Right cardiac atrium (tissue), 5 donors: ENCODE measurements around the gene TNRC6A. TPM values are rescaled to one million over a fixed set of nuclear protein-coding genes. Genes with fewer than 3 reads are reported as not detected.
A peak's percentile ranks its signal among the peaks of the same experiment; 100 is the strongest.

Experiments used
- ATAC-seq, 2 donors: fragments of 200-7000 bp; cut with Tn5 transposase; one replicate each; pipeline versions ENCODE4 v1.8.0 to v1.9.1; 2020; ENCODE audit warnings: moderate library complexity in 2 of 2, mild to moderate bottlenecking in 1 of 2
- DNase-seq, 3 donors: peaks; one replicate each; pipeline ENCODE4 v3.0.0-alpha.2; 2020
- H3K27ac ChIP-seq: one replicate; pipeline ENCODE4 v1.5.1; 2013; ENCODE audit warnings: mild to moderate bottlenecking, low read length, control low read depth, moderate library complexity
- H3K27me3 ChIP-seq: one replicate; pipeline ENCODE4 v1.6.1; 2013; ENCODE audit not compliant: control insufficient read depth, insufficient read depth
- H3K4me1 ChIP-seq: one replicate; pipeline ENCODE4 v1.6.1; 2013; ENCODE audit warnings: low read length; ENCODE audit not compliant: control insufficient read depth, insufficient read depth
- H3K4me3 ChIP-seq: one replicate; pipeline ENCODE4 v1.5.1; 2013; ENCODE audit warnings: low read length, control low read depth
- H3K9me3 ChIP-seq: one replicate; pipeline ENCODE4 v1.6.1; 2013; ENCODE audit warnings: low read length; ENCODE audit not compliant: control insufficient read depth
- WGBS: extraction: QIAGEN DNeasy Blood & Tissue Kit; methylation state at CpG from one replicate; pipeline ENCODE4 v1.1.7; 2013; 5-methylcytosine and 5-hydroxymethylcytosine counted together
- intact Hi-C, 4 donors: fragments of 100-400 bp; cut with DNase I; formaldehyde crosslinking; loops; one replicate each; pipeline versions ENCODE4 v1.11.0 to v1.14.0; 2022 to 2023
- polyA plus RNA-seq: library from polyadenylated mRNA; stranded (reverse); fragments of 200-250 nt; gene quantifications from one replicate; pipeline ENCODE4 v1.2.3, GENCODE V29; 2013
- total RNA-seq, 4 donors: library from RNA; stranded (reverse); fragmentation: NEBNext Ultra II Directional; extraction: Animal tissue kit (Norgen Biotek cat#: 25700); gene quantifications; one replicate each; pipeline ENCODE4 v1.2.1, GENCODE V29; 2021
- donor health status: healthy with polysubstance abuse.
- donor health status: DM: no; HTN: yes; CAD: no.
- donor health status: DM: no; HTN: no; CAD: no.
- donor health status: DM: no; HTN: yes; CAD: no; lungs with severe emphysema.
- donor health status: DM: yes; HTN: yes; CAD: no.

The TNRC6A gene
- total and polyA plus RNA-seq, 5 donors, result 17.6 to 41.2 (median 37.6) TPM

GRCh38 chr16:24816688-24817087 is 87.2 kb downstream of the TNRC6A start:
- Histone ChIP-seq H3K27ac (no peak overlapping the region), H3K4me1 (no peaks in the 10 kb centered on the region), H3K27me3 (no peaks in the 10 kb centered on the region), H3K9me3 (no peaks in the 10 kb centered on the region), H3K4me3 (no peak overlapping the region)
- no peak for ATAC-seq
- no peak for DNase-seq
- intact Hi-C loops, result no loop called here
- WGBS, result 80% methylated on average over 6 of the region's 6 CpGs

- Histone ChIP-seq H3K4me3 (no peak overlapping the region), H3K27ac (no peak overlapping the region), H3K9me3 (no peaks in the 10 kb centered on the region), H3K4me1 (no peaks in the 10 kb centered on the region), H3K27me3 (no peaks in the 10 kb centered on the region)
- no peak for DNase-seq
- 72% methylated on average over 2 of the region's 2 CpGs for WGBS
- ATAC-seq, result no peak
- intact Hi-C loops, result no loop called here
Measured at GRCh38 chr16:24819462-24820040, 90.1 kb downstream of the TNRC6A start.

GRCh38 chr16:24820522-24820921 is 91.1 kb downstream of the TNRC6A start:
- Histone ChIP-seq H3K9me3 (no peaks in the 10 kb centered on the region), H3K4me1 (no peaks in the 10 kb centered on the region), H3K27me3 (no peaks in the 10 kb centered on the region), H3K4me3 (no peak overlapping the region), H3K27ac (no peak overlapping the region)
- 68% methylated on average over 1 of the region's 1 CpG for WGBS
- DNase-seq, result no peak
- intact Hi-C loops, result no loop called here
- no peak for ATAC-seq

GRCh38 chr16:24821129-24821528 is 91.7 kb downstream of the TNRC6A start:
- no peak overlapping the region for H3K4me3 ChIP-seq
- intact Hi-C loops, result no loop called here
- ATAC-seq (no peak), DNase-seq (no peak)
- 87% methylated on average over 9 of the region's 9 CpGs for WGBS
- no peaks in the 10 kb centered on the region for H3K4me1 ChIP-seq
- no peaks in the 10 kb centered on the region for H3K9me3 ChIP-seq
- no peaks in the 10 kb centered on the region for H3K27me3 ChIP-seq
- H3K27ac ChIP-seq, result no peak overlapping the region

GRCh38 chr16:24822542-24822941 is 93.1 kb downstream of the TNRC6A start:
- intact Hi-C loops, result no loop called here
- Histone ChIP-seq H3K27ac (no peak overlapping the region), H3K9me3 (no peaks in the 10 kb centered on the region), H3K4me1 (no peaks in the 10 kb centered on the region), H3K4me3 (no peak overlapping the region), H3K27me3 (no peaks in the 10 kb centered on the region)
- WGBS, result 84% methylated on average over 10 of the region's 10 CpGs
- DNase-seq, result no peak
- ATAC-seq, result no peak

GRCh38 chr16:24822974-24823373 is 93.5 kb downstream of the TNRC6A start:
- intact Hi-C loops, result no loop called here
- H3K9me3 ChIP-seq, result no peaks in the 10 kb centered on the region
- DNase-seq (no peak), ATAC-seq (peak in 1 of 2 donors; percentile 27)
- WGBS, result 83% methylated on average over 8 of the region's 8 CpGs
- H3K4me1 ChIP-seq, result no peaks in the 10 kb centered on the region
- no peak overlapping the region for H3K4me3 ChIP-seq
- H3K27me3 ChIP-seq, result no peaks in the 10 kb centered on the region
- no peak overlapping the region for H3K27ac ChIP-seq

GRCh38 chr16:24825696-24826095 is 96.2 kb downstream of the TNRC6A start:
- no peak overlapping the region for H3K27ac ChIP-seq
- WGBS, result 89% methylated on average over 10 of the region's 10 CpGs

GRCh38 chr16:24826096-24826690 is 96.7 kb downstream of the TNRC6A start:
- intact Hi-C loops, result no loop called here
- DNase-seq (no peak), ATAC-seq (no peak)
- Histone ChIP-seq H3K27me3 (no peaks in the 10 kb centered on the region), H3K4me3 (no peak overlapping the region), H3K9me3 (no peaks in the 10 kb centered on the region), H3K27ac (no peak overlapping the region), H3K4me1 (no peaks in the 10 kb centered on the region)
- 83% methylated on average over 12 of the region's 12 CpGs for WGBS

More at GRCh38 chr16:24825696-24826095, 96.2 kb downstream of the TNRC6A start:
- H3K27me3 ChIP-seq, result no peaks in the 10 kb centered on the region
- intact Hi-C loops, result no loop called here
- H3K9me3 ChIP-seq, result no peaks in the 10 kb centered on the region
- ATAC-seq (no peak), DNase-seq (no peak)
- no peak overlapping the region for H3K4me3 ChIP-seq
- no peaks in the 10 kb centered on the region for H3K4me1 ChIP-seq

GRCh38 chr16:24826817-24827566 is 97.5 kb downstream of the TNRC6A start:
- DNase-seq (no peak), ATAC-seq (no peak)
- Histone ChIP-seq H3K4me1 (no peaks in the 10 kb centered on the region), H3K27ac (no peak overlapping the region), H3K4me3 (no peak overlapping the region), H3K9me3 (no peaks in the 10 kb centered on the region), H3K27me3 (no peaks in the 10 kb centered on the region)
- 95% methylated on average over 9 of the region's 9 CpGs for WGBS
- intact Hi-C loops, result no loop called here

GRCh38 chr16:24829153-24829552 is 99.7 kb downstream of the TNRC6A start:
- no peaks in the 10 kb centered on the region for H3K9me3 ChIP-seq
- whole genome bisulfite sequencing, result 25% methylated on average over 5 of the region's 5 CpGs
- H3K4me1 ChIP-seq, result no peaks in the 10 kb centered on the region
- ATAC-seq (peak; percentile 6 to 25), DNase-seq (no peak)
- no peak overlapping the region for H3K4me3 ChIP-seq
- intact Hi-C loops, result no loop called here
- H3K27ac ChIP-seq, result no peak overlapping the region
- no peaks in the 10 kb centered on the region for H3K27me3 ChIP-seq

- no peak for ATAC-seq
- 87% methylated on average over 6 of the region's 6 CpGs for WGBS
- Histone ChIP-seq H3K4me1 (peaks cover 2% of the 10 kb centered on the region), H3K9me3 (no peaks in the 10 kb centered on the region), H3K4me3 (no peak overlapping the region), H3K27ac (no peak overlapping the region), H3K27me3 (no peaks in the 10 kb centered on the region)
- intact Hi-C loops, result no loop called here
- DNase-seq, result no peak
Measured at GRCh38 chr16:24833352-24833751, 103.9 kb downstream of the TNRC6A start.
